ENCODE data around the gene MAPKAPK5.

GRCh38 chr12:111822886-111823285 is 19.1 kb upstream of the MAPKAPK5 start:
- TF ChIP-seq, protein P1, sequence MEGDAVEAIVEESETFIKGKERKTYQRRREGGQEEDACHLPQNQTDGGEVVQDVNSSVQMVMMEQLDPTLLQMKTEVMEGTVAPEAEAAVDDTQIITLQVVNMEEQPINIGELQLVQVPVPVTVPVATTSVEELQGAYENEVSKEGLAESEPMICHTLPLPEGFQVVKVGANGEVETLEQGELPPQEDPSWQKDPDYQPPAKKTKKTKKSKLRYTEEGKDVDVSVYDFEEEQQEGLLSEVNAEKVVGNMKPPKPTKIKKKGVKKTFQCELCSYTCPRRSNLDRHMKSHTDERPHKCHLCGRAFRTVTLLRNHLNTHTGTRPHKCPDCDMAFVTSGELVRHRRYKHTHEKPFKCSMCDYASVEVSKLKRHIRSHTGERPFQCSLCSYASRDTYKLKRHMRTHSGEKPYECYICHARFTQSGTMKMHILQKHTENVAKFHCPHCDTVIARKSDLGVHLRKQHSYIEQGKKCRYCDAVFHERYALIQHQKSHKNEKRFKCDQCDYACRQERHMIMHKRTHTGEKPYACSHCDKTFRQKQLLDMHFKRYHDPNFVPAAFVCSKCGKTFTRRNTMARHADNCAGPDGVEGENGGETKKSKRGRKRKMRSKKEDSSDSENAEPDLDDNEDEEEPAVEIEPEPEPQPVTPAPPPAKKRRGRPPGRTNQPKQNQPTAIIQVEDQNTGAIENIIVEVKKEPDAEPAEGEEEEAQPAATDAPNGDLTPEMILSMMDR (IDR thresholded peaks at IDR 0.05) = no peak
- no peak for TF ChIP-seq POLR2A (IDR thresholded peaks at IDR 0.05)
